ENCODE data around the gene PITPNM3. TPM values are rescaled to one million over a fixed set of nuclear protein-coding genes. Genes with fewer than 3 reads are reported as not detected.
"Not testable (repeated sequence)": the region's sequence is repeated elsewhere in the genome, so short reads cannot be mapped to it uniquely, and the experiment has no call there.

The PITPNM3 gene
- total RNA-seq, 4 donors from 2014 or later, result 0.13 to 0.87 (median 0.41) TPM

DNA sequence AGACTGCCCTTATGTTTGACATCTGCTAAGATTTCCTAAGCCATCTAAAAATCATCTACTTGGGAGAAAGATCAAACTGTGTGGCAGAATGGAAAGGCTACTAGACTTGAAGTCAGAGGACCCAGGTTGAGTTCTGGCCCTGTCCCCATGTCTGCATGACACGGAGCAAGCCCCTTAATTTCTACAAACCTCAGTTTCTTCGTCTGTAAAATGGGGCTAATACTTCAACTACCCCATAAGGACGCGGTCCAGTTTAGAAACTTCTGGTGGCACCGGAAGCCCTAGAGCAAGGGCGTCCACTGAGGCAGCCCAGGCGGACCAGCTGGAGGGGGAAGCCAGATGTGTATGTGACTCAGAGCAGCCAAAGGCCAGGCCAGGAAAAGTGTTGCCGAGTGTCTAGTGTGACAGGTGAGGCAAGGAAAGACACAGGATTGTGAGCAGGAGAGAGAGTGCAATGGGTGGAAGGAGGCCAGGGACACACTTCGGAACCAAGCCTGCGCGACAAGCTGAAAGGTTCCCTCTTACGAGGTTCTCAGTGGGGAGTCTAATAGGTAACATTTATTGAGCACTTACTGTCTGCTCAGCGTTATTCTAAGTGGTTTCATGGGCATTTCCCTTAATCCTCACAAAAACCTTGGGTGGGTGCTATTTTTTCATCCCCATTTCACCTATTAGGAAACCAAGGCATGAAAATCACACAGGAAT is 17.8 kb upstream of the PITPNM3 start:
- H3K36me3 ChIP-seq, result peaks cover 0 to 1% of the 10 kb centered on the region in 2 donors
- ATAC-seq (no peak), DNase-seq (no peak)
- intact Hi-C loops (cut with DNase I; ENCODE audit: low total_unique reads) (no loop called here), in situ Hi-C loops (cut with MboI; ENCODE audit: low sequenced_read_pairs in 4 of 4) (no loop called here)
- no peak overlapping the region for H3K4me3 ChIP-seq
- peaks cover 0 to 9% (median 0%) of the 10 kb centered on the region in 3 donors for H3K27me3 ChIP-seq
- H3K4me1 ChIP-seq, result peaks cover 0 to 4% of the 10 kb centered on the region in 2 donors
- H3K9me3 ChIP-seq, result no peaks in the 10 kb centered on the region
- no peak overlapping the region for H3K27ac ChIP-seq
- TF ChIP-seq, protein P1, sequence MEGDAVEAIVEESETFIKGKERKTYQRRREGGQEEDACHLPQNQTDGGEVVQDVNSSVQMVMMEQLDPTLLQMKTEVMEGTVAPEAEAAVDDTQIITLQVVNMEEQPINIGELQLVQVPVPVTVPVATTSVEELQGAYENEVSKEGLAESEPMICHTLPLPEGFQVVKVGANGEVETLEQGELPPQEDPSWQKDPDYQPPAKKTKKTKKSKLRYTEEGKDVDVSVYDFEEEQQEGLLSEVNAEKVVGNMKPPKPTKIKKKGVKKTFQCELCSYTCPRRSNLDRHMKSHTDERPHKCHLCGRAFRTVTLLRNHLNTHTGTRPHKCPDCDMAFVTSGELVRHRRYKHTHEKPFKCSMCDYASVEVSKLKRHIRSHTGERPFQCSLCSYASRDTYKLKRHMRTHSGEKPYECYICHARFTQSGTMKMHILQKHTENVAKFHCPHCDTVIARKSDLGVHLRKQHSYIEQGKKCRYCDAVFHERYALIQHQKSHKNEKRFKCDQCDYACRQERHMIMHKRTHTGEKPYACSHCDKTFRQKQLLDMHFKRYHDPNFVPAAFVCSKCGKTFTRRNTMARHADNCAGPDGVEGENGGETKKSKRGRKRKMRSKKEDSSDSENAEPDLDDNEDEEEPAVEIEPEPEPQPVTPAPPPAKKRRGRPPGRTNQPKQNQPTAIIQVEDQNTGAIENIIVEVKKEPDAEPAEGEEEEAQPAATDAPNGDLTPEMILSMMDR (IDR thresholded peaks at IDR 0.05 in 4 of 5, conservative IDR thresholded peaks at IDR 0.05 in 1 of 5), result no peak
- TF ChIP-seq POLR2A (IDR thresholded peaks at IDR 0.05), result no peak

DNA sequence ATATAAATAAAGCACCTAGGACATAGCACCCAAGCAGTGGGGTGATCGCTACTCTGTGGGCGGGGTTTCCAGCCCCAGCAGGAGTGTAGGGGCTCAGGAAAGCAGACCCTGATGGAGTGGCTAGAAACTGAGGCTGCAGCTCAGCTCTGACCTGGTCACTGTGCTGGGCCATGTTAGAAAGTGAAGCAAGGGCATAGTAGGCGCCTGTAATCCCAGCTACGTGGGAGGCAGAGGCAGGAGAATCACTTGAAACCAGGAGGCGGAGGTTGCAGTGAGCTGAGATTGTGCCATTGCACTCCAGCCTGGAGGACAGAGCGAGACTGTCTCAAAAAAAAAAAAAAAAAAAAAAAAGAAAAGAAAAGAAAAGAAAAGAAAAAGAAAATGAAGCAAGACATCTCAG is 17.1 kb upstream of the PITPNM3 start:
- H3K4me1 ChIP-seq; H3K36me3 ChIP-seq; intact Hi-C loops (cut with DNase I; ENCODE audit: low total_unique reads); H3K27ac ChIP-seq; in situ Hi-C loops (cut with MboI; ENCODE audit: low sequenced_read_pairs in 4 of 4); H3K4me3 ChIP-seq; H3K9me3 ChIP-seq; ATAC-seq; DNase-seq: not testable (repeated sequence)
- H3K27me3 ChIP-seq, result peaks cover 0 to 13% (median 0%) of the 10 kb centered on the region in 3 donors

DNA sequence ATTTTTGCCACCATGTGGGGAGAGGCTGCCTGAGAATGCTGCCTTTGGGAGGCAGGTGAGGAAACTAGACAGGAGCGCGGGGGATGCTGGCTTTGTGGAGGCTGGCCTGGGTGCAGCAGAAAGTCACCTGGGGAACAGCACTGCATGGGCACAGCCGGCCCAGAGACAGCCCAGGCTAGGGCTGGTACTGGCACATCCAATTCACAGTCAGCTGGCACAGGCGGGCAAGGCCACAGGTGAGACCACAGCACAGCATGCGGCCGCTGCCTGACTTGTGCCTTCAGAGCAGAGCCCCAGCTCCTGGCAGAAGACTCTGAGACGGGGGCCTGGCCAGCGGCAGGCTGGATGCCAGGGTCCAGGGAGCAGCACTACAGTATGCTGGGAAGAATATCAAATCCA is 16.6 kb upstream of the PITPNM3 start:
- Histone ChIP-seq H3K36me3 (no peaks in the 10 kb centered on the region), H3K27me3 (peaks cover 0 to 16% (median 0%) of the 10 kb centered on the region in 3 donors), H3K9me3 (no peaks in the 10 kb centered on the region), H3K4me1 (peaks cover 0 to 4% of the 10 kb centered on the region in 2 donors), H3K27ac (no peak overlapping the region), H3K4me3 (no peak overlapping the region)
- DNase-seq (no peak), ATAC-seq (no peak)
- no peak for TF ChIP-seq POLR2A (IDR thresholded peaks at IDR 0.05)
- TF ChIP-seq, protein P1 (IDR thresholded peaks at IDR 0.05 in 4 of 5, conservative IDR thresholded peaks at IDR 0.05 in 1 of 5), result no peak
- intact Hi-C loops (cut with DNase I; ENCODE audit: low total_unique reads) (no loop called here), in situ Hi-C loops (cut with MboI; ENCODE audit: low sequenced_read_pairs in 4 of 4) (no loop called here)

DNA sequence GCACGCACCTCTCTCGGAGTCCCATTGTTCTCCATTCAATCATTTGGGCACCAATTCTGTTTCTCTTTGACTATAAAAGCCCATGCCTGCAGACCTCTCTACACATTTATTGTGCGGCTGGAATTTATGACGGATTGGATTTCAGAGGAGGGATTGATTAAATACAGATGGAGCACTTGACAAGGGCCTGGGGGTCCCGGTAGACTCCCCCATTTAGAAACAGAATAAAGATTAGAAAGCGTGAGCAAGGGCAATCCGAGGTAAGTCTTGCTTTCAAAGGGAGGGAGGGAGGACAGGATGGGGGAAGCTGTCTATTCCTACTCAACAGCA is 15.1 kb upstream of the PITPNM3 start:
- no peak overlapping the region for H3K27ac ChIP-seq
- peaks cover 0 to 16% (median 0%) of the 10 kb centered on the region in 3 donors for H3K27me3 ChIP-seq
- no peak for ATAC-seq
- TF ChIP-seq, protein P1 (IDR thresholded peaks at IDR 0.05 in 4 of 5, conservative IDR thresholded peaks at IDR 0.05 in 1 of 5), result no peak
- TF ChIP-seq POLR2A (IDR thresholded peaks at IDR 0.05), result no peak
- in situ Hi-C loops (cut with MboI; ENCODE audit: low sequenced_read_pairs in 4 of 4) (no loop called here), intact Hi-C loops (cut with DNase I; ENCODE audit: low total_unique reads) (no loop called here)
- H3K4me3 ChIP-seq, result no peak overlapping the region
- H3K36me3 ChIP-seq, result no peaks in the 10 kb centered on the region
- peaks cover 0 to 4% of the 10 kb centered on the region in 2 donors for H3K4me1 ChIP-seq
- no peak for DNase-seq
- H3K9me3 ChIP-seq, result no peaks in the 10 kb centered on the region

DNA sequence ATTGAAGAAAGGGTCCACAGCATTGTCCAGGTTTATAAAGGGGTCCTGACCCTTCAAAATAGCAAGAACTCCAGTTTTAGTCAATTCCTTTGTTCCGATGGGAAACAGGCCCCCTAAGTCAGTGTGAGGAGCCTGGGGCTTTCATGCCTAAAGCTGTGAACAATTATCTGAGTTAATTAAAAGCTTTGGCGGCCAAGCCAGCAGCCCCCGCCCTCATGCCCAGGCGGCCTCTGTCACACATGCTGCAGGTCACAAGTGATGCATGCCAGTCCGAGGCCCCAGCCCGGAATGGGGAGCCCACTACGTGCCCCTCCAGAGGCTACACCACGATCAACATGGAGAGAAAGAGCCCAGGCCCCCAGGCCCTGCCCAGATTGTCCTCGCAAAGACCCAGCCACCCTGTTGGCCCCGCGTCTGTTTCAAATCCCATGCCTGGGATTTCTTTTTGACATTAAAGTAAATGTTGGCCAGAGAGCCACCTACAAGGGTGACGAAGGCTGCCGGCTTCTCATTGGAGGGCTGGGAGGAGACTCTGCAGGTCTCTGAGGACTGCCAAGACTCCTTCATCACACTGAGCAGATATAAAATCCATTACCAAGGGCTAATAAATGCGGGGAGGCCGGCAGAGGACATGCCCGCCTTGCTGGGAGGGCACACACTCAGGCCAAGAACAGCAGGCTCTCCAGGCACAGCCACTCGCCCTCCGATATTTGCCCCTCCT is 14.5 kb upstream of the PITPNM3 start:
- ATAC-seq, result no peak
- DNase-seq, result no peak
- TF ChIP-seq, protein P1 (IDR thresholded peaks at IDR 0.05 in 4 of 5, conservative IDR thresholded peaks at IDR 0.05 in 1 of 5), result no peak
- no peak for TF ChIP-seq POLR2A (IDR thresholded peaks at IDR 0.05)
- in situ Hi-C loops (cut with MboI; ENCODE audit: low sequenced_read_pairs in 4 of 4), result no loop called here
- H3K27me3 ChIP-seq, result peaks cover 0 to 16% (median 4%) of the 10 kb centered on the region in 3 donors
- H3K4me3 ChIP-seq, result no peak overlapping the region
- H3K27ac ChIP-seq, result no peak overlapping the region
- peaks cover 0 to 3% of the 10 kb centered on the region in 2 donors for H3K4me1 ChIP-seq
- intact Hi-C loops (cut with DNase I; ENCODE audit: low total_unique reads), result no loop called here
- H3K9me3 ChIP-seq, result no peaks in the 10 kb centered on the region
- H3K36me3 ChIP-seq, result no peaks in the 10 kb centered on the region
